ENCODE measurements around the gene NR2C2AP. TPM values are rescaled to one million over a fixed set of nuclear protein-coding genes. Genes with fewer than 3 reads are reported as not detected.

Gene NR2C2AP
- polyA plus RNA-seq, 4 donors: 13.6 to 15.4 (median 13.8) TPM

GRCh38 chr19:19154768-19155494, 48.3 kb downstream of the NR2C2AP start:
- no peak for DNase-seq (ENCODE audit: low read depth in 4 of 4, low spot score in 2 of 4)

DNA sequence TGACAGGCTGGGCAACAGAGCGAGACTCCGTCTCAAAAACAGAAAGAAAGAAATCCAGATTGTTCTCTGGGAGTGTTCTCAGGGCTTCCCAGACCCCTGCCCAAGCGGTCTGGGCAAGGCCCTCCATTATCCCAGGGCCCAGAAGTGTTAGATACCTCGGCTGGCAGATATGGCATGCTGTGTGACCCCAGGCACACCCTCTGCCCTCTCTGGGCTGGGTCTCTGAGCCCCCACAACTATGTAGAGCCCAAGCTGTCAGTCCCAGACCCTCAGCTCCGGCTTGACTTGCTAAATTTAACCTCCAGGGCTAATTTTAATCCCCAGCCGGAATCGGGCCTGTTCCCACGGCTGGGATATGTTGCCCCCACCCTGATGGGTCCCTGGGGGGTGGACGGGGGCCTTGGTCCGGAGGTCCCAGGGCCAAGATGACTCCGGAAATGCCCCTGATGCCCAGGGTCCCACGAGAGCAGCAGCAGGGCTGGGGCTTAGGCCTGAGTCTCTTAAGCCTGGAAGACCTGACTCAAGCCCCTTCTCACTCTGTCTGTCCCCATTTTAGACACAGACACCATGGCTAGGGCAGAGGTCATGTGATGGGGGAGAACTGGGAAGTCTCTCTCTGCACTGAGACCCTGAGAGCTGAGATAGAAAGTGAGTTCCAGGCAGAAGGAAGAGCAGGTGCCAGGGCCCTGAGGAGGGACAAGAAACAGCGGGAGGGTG, 50.4 kb downstream of the NR2C2AP start:
- DNase-seq (ENCODE audit: low read depth in 4 of 4, low spot score in 2 of 4): no peak

- no peak for DNase-seq (ENCODE audit: low read depth in 4 of 4, low spot score in 2 of 4)
Observed at GRCh38 chr19:19151418-19151817, 51.8 kb downstream of the NR2C2AP start.

Other genes starting within 250 kb of the NR2C2AP start
- gene SUGP2, start 169.9 kb downstream of the NR2C2AP start, polyA plus RNA-seq (ENCODE audit: insufficient read length in 4 of 4): 100 to 1,000 TPM in 2 of 4 donors, 10 to 100 TPM in 2; 69.9 to 147 (median 98.6) TPM
- gene ARMC6, start 169.8 kb downstream of the NR2C2AP start, polyA plus RNA-seq (ENCODE audit: insufficient read length in 4 of 4): 10 to 100 TPM; 31.8 to 37.1 (median 34.7) TPM
- 10 to 100 TPM; 16.6 to 27.8 (median 18.8) TPM for gene SLC25A42, start 139.4 kb downstream of the NR2C2AP start, polyA plus RNA-seq (ENCODE audit: insufficient read length in 4 of 4)
- 10 to 100 TPM; 25.5 to 46.2 (median 36.3) TPM for gene TMEM161A, start 64.9 kb downstream of the NR2C2AP start, polyA plus RNA-seq (ENCODE audit: insufficient read length in 4 of 4)
- gene MEF2B, start 33.2 kb downstream of the NR2C2AP start, polyA plus RNA-seq (ENCODE audit: insufficient read length in 4 of 4): 1 to 10 TPM; 1.2 to 4.2 (median 1.9) TPM
- gene BORCS8, start 11.3 kb downstream of the NR2C2AP start, polyA plus RNA-seq (ENCODE audit: insufficient read length in 4 of 4): 10 to 100 TPM; 13.5 to 24.3 (median 21.1) TPM
- 10 to 100 TPM; 58.1 to 96.0 (median 75.3) TPM for gene RFXANK, start 11.2 kb downstream of the NR2C2AP start, polyA plus RNA-seq (ENCODE audit: insufficient read length in 4 of 4)
- gene NCAN, start 8.5 kb upstream of the NR2C2AP start, polyA plus RNA-seq (ENCODE audit: insufficient read length in 4 of 4): 1 to 10 TPM in 1 of 4 donors, under 1 TPM in 1, not detected in 2; 0.09 to 1.5 TPM
- gene TM6SF2, start 69.9 kb upstream of the NR2C2AP start, polyA plus RNA-seq (ENCODE audit: insufficient read length in 4 of 4): 1 to 10 TPM; 2.2 to 4.1 (median 3.1) TPM
- gene SUGP1, start 117.1 kb upstream of the NR2C2AP start, polyA plus RNA-seq (ENCODE audit: insufficient read length in 4 of 4): 10 to 100 TPM; 50.9 to 69.1 (median 58.5) TPM
- 10 to 100 TPM; 36.9 to 87.6 (median 61.7) TPM for gene MAU2, start 117.4 kb upstream of the NR2C2AP start, polyA plus RNA-seq (ENCODE audit: insufficient read length in 4 of 4)
- 10 to 100 TPM; 40.6 to 57.7 (median 50.0) TPM for gene GATAD2A, start 202.3 kb upstream of the NR2C2AP start, polyA plus RNA-seq (ENCODE audit: insufficient read length in 4 of 4)

Measured in left renal cortex interstitium (tissue), 4 donors.